GM23248 (cell line): Measurements from ENCODE around the gene PHB1. TPM values are rescaled to one million over a fixed set of nuclear protein-coding genes. Genes with fewer than 3 reads are reported as not detected.

Experiments used
- DNase-seq: peaks from one replicate; pipeline ENCODE4 v3.0.0-alpha.2; 2015
- H2AFZ ChIP-seq: fragments of 200-600 bp; sonication (generic); 2 replicates; pipeline ENCODE4 v1.6.1; 2016; ENCODE audit warnings: antibody characterized with exemption
- H3F3A ChIP-seq: fragments of 200-600 bp; sonication (generic); 2 replicates; pipeline ENCODE4 v1.6.1; 2016; ENCODE audit warnings: mild to moderate bottlenecking, antibody characterized with exemption, mixed run types; ENCODE audit not compliant: insufficient read depth
- H3K27ac ChIP-seq: fragments of 200-600 bp; sonication (generic); 2 replicates; pipeline ENCODE4 v1.5.1; 2016; ENCODE audit warnings: mild to moderate bottlenecking
- H3K27me3 ChIP-seq: fragments of 200-600 bp; sonication (generic); replicated peaks from 2 replicates; pipeline ENCODE4 v1.6.1; 2016; ENCODE audit warnings: mild to moderate bottlenecking; ENCODE audit not compliant: insufficient read depth
- H3K36me3 ChIP-seq: fragments of 200-600 bp; sonication (generic); 2 replicates; pipeline ENCODE4 v1.6.1; 2016; ENCODE audit warnings: low read depth, mild to moderate bottlenecking
- H3K4me1 ChIP-seq: fragments of 200-600 bp; sonication (generic); 2 replicates; pipeline ENCODE4 v1.6.1; 2016; ENCODE audit warnings: mild to moderate bottlenecking; ENCODE audit not compliant: insufficient read depth
- H3K4me2 ChIP-seq: fragments of 200-600 bp; sonication (generic); one replicate; pipeline ENCODE4 v1.6.1; 2016; ENCODE audit warnings: mild to moderate bottlenecking; ENCODE audit not compliant: unreplicated experiment
- H3K4me3 ChIP-seq: fragments of 200-600 bp; sonication (generic); 2 replicates; pipeline ENCODE4 v1.5.1; 2016; ENCODE audit warnings: mild to moderate bottlenecking
- H3K79me2 ChIP-seq: fragments of 200-600 bp; sonication (generic); 2 replicates; pipeline ENCODE4 v1.6.1; 2016; ENCODE audit warnings: mild to moderate bottlenecking; ENCODE audit not compliant: insufficient read depth
- H3K9ac ChIP-seq: fragments of 200-600 bp; sonication (generic); 2 replicates; pipeline ENCODE4 v1.6.1; 2016; ENCODE audit warnings: mild to moderate bottlenecking
- H3K9me2 ChIP-seq: fragments of 200-600 bp; sonication (generic); 2 replicates; pipeline ENCODE4 v1.6.1; 2016; ENCODE audit warnings: mixed run types, mild to moderate bottlenecking, moderate library complexity; ENCODE audit not compliant: insufficient read depth
- H3K9me3 ChIP-seq: fragments of 200-600 bp; sonication (generic); one replicate; pipeline ENCODE4 v1.6.1; 2017; ENCODE audit warnings: low read depth
- H4K20me1 ChIP-seq: fragments of 200-600 bp; sonication (generic); 2 replicates; pipeline ENCODE4 v1.6.0; 2016; ENCODE audit not compliant: insufficient read depth
- EZH2 ChIP-seq: fragments of 200-600 bp; sonication (generic); IDR thresholded peaks from 2 replicates; pipeline ENCODE4 v1.6.1; 2018; ENCODE audit warnings: antibody characterized with exemption, mild to moderate bottlenecking; ENCODE audit not compliant: insufficient read depth, poor library complexity, severe bottlenecking
- EZH2phosphoT487 ChIP-seq: fragments of 200-600 bp; sonication (generic); IDR thresholded peaks from 2 replicates; pipeline ENCODE4 v1.6.1; 2018; ENCODE audit warnings: antibody characterized with exemption, moderate library complexity, mild to moderate bottlenecking, low read depth; ENCODE audit not compliant: insufficient read depth
- WGBS, 2 experiments: methylation state at CpG; one replicate each; pipeline ENCODE4 v1.1.6; 2015 to 2017; ENCODE audit warnings: low lambda C conversion rate in 2 of 2, low coverage in 1 of 2; ENCODE audit errors: missing lambda C conversion rate in 2 of 2; 5-methylcytosine and 5-hydroxymethylcytosine counted together
- in situ Hi-C: fragments of 300-500 bp; cut with MboI; formaldehyde crosslinking; loops from 2 replicates; pipeline ENCODE4 v1.15.0; 2020
- polyA plus RNA-seq: library from polyadenylated mRNA; unstranded; fragments of >200 nt; fragmentation: Nextera tagmentation; extraction: Ambion mirVana; gene quantifications from 2 replicates; pipeline ENCODE4 v1.2.1, GENCODE V29; 2016
- total RNA-seq: library from RNA; depleted of rRNA; stranded (reverse); fragments of >200 nt; shearing (Covaris generic); gene quantifications from 2 replicates; pipeline ENCODE4 v1.2.3, GENCODE V29; 2014

Gene PHB1
- total and polyA plus RNA-seq, 2 experiments from 2014 or later: 107 to 177 TPM

DNA sequence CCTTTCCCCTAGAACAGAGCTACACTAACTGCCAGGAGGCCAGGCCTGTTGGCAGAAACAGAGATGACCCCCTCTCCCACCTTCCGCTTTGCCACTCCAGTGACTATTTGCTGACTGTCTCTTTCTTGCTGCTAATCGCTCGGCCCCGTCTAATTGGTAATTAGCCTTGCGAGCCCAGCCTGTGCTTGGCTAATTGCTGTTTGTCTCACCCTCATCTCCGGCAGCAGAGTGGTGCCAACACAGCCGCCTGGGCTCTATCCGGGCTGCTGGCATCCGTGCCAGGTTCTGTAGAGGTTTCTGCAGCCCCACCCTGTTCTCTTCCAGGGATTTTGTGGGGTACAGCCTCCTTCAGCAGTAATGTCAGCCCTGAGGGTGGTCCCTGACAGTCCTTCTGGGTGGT is 27.4 kb upstream of the PHB1 start:
- H3K9ac ChIP-seq: no peak overlapping the region
- WGBS, 2 experiments: 33 to 36% methylated on average over 9 of the region's 9 CpGs
- no peak overlapping the region for H3K27ac ChIP-seq
- H4K20me1 ChIP-seq: no peaks in the 10 kb centered on the region
- no peak for DNase-seq
- H3K4me2 ChIP-seq: no peak overlapping the region
- in situ Hi-C loops: no loop called here
- no peaks in the 10 kb centered on the region for H3K36me3 ChIP-seq
- H3K4me3 ChIP-seq: no peak overlapping the region
- TF ChIP-seq EZH2phosphoT487 (no peak), EZH2 (no peak)
- H3K4me1 ChIP-seq: peaks cover 7% of the 10 kb centered on the region; the same call in 1 of the 2 replicates
- no peak overlapping the region for H2AFZ ChIP-seq
- peaks cover 34% of the 10 kb centered on the region for H3K27me3 ChIP-seq
- no peaks in the 10 kb centered on the region for H3F3A ChIP-seq
- no peaks in the 10 kb centered on the region for H3K9me3 ChIP-seq
- H3K9me2 ChIP-seq: no peaks in the 10 kb centered on the region
- no peaks in the 10 kb centered on the region for H3K79me2 ChIP-seq

DNA sequence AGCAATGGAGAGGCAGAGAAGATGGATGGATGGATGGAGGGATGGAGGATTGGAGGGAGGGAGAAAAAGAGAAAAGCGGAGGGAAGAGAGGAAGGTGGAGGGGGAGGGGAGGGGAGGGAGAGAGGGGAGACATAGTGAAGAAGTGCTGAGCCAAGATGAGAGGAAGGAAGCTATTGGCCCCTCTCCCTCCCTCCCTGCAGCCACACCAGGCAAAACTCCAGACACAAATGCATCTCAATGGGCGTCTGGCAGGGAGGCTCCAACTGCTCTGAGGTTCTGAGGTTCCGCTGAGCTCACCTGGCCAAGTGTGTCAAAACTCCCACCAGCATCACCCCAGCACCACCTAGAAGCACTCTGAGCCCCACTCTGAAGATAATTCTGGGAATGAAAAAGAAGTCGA is 26.9 kb upstream of the PHB1 start:
- Histone ChIP-seq H3K36me3 (no peaks in the 10 kb centered on the region), H3K4me1 (peaks cover 7% of the 10 kb centered on the region; the same call in 1 of the 2 replicates), H3K9ac (no peak overlapping the region), H3K4me2 (no peak overlapping the region), H3K9me2 (no peaks in the 10 kb centered on the region), H3K79me2 (no peaks in the 10 kb centered on the region), H3K27me3 (peaks cover 38% of the 10 kb centered on the region), H3K27ac (no peak overlapping the region), H4K20me1 (no peaks in the 10 kb centered on the region), H3K4me3 (no peak overlapping the region), H3F3A (no peaks in the 10 kb centered on the region), H2AFZ (no peak overlapping the region), H3K9me3 (no peaks in the 10 kb centered on the region)
- WGBS, 2 experiments: 44 to 65% methylated on average over 2 to 4 of the region's 4 CpGs
- no peak for DNase-seq
- TF ChIP-seq EZH2 (no peak), EZH2phosphoT487 (no peak)
- in situ Hi-C loops: no loop called here

DNA sequence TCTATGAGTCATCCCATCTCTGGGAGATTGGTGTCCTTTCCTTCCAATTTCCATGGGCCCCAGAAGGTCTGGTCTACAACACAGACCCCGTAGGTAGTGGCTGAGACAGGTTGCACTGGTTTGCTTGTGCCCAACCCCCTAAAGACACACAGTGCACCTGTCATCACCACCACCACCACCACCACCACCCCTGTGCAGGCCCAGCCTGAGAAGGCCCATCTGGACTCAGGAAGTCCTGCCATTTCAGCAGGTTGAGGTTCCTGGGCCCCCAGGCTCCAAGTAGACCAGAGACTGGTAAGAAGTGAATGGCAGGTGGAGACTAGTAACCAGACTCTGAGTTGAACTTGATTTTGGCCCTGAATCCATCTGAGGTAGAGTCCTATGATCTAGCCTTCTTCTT is 25.9 kb upstream of the PHB1 start:
- Histone ChIP-seq H3K9me3 (no peaks in the 10 kb centered on the region), H3K4me2 (no peak overlapping the region), H3K4me1 (peaks cover 7% of the 10 kb centered on the region; the same call in 1 of the 2 replicates), H3K9ac (no peak overlapping the region), H4K20me1 (no peaks in the 10 kb centered on the region), H3K36me3 (no peaks in the 10 kb centered on the region), H3K4me3 (no peak overlapping the region), H3K9me2 (no peaks in the 10 kb centered on the region), H3K79me2 (no peaks in the 10 kb centered on the region), H2AFZ (no peak overlapping the region), H3K27ac (no peak overlapping the region), H3F3A (no peaks in the 10 kb centered on the region), H3K27me3 (peaks cover 38% of the 10 kb centered on the region)
- TF ChIP-seq EZH2 (no peak), EZH2phosphoT487 (no peak)
- DNase-seq: no peak
- 64 to 100% methylated on average over 1 of the region's 1 CpG for WGBS, 2 experiments
- in situ Hi-C loops: no loop called here

DNA sequence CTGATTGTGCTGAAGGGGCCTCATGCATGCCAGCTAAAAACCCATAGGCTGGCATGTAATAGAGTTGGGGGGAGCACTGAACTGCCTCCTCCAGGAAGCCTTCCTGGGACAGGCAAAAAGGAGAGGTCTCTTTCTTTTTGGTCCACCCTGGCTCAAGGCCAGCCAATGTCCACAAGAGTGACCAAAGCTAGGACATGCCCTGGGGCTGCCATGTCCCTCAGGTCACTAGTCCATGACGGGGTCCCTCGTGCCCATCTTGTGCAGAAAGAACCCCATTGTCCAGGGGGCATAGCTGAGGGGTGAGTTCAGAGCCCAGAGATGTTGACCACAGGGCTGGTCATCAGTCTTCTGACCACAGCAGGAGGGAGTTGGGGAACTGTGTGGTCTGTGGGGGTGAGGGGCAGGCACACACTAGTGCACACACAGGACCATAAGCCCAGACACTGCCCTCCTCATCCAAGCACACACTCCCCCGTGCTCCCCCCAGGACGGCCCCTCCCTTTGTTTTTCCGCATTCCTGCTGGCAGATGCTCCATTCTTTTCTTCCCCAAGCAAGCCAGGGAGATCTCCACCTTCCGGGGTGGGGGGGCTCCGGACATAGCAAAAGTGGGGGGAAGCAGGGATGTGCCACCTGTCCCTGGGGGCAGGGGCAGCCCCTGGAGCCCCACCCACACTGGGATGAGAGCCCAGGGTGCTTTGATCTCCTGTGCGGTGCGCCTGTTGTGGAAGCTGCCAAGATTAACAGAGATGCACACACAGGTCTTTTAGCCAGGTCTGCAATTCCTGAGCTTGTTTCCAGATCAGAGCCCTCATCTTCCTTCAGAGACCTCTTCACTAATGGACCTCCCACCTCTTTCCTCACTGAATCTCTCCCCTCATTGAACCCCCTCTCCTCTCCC is 25.2 kb upstream of the PHB1 start:
- H3F3A ChIP-seq: no peaks in the 10 kb centered on the region
- H3K27ac ChIP-seq: no peak overlapping the region
- H3K9me3 ChIP-seq: no peaks in the 10 kb centered on the region
- H3K27me3 ChIP-seq: peaks cover 38% of the 10 kb centered on the region
- TF ChIP-seq EZH2: no peak
- no peak for TF ChIP-seq EZH2phosphoT487
- in situ Hi-C loops: loop anchor here (5.0 kb wide), 1 partner anchor 107 kb away; no protein-coding TSS in a partner anchor
- H3K9me2 ChIP-seq: no peaks in the 10 kb centered on the region
- H3K79me2 ChIP-seq: no peaks in the 10 kb centered on the region
- H3K4me2 ChIP-seq: no peak overlapping the region
- no peaks in the 10 kb centered on the region for H3K36me3 ChIP-seq
- H4K20me1 ChIP-seq: no peaks in the 10 kb centered on the region
- peaks cover 7% of the 10 kb centered on the region; the same call in 1 of the 2 replicates for H3K4me1 ChIP-seq
- WGBS, 2 experiments: 12 to 38% methylated on average over 7 to 9 of the region's 9 CpGs
- H3K9ac ChIP-seq: no peak overlapping the region
- H2AFZ ChIP-seq: no peak overlapping the region
- peak; percentile 29 for DNase-seq
- no peak overlapping the region for H3K4me3 ChIP-seq

DNA sequence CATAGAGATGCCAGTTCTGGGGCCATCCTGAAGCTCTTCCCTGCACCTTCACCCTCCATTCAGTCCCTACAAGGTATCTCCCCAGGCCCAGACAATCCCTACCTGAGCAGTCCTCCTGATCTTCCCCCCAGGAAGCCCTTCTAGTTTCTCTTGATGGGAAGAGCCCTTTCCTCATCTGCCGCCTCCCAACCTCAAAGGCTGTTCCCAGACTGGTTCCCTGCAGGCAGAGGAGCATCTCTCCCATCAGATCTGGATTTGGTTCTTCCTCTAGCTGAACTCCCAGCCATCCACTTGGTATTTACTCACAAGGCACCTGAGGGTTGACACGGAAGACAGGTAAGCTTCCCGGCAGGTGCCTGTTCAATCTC is 24.6 kb upstream of the PHB1 start:
- no peaks in the 10 kb centered on the region for H3K9me3 ChIP-seq
- no peaks in the 10 kb centered on the region for H3K79me2 ChIP-seq
- H3K4me2 ChIP-seq: no peak overlapping the region
- H3K9ac ChIP-seq: no peak overlapping the region
- H3K36me3 ChIP-seq: no peaks in the 10 kb centered on the region
- H3K27me3 ChIP-seq: peaks cover 38% of the 10 kb centered on the region
- no peak overlapping the region for H3K27ac ChIP-seq
- no peak overlapping the region for H3K4me3 ChIP-seq
- H3F3A ChIP-seq: no peaks in the 10 kb centered on the region
- peaks cover 7% of the 10 kb centered on the region; the same call in 1 of the 2 replicates for H3K4me1 ChIP-seq
- no peaks in the 10 kb centered on the region for H4K20me1 ChIP-seq
- in situ Hi-C loops: loop anchor here (5.0 kb wide), 1 partner anchor 108 kb away; no protein-coding TSS in a partner anchor
- no peak for TF ChIP-seq EZH2
- no peak for TF ChIP-seq EZH2phosphoT487
- 64 to 69% methylated on average over 3 of the region's 3 CpGs for WGBS, 2 experiments
- no peaks in the 10 kb centered on the region for H3K9me2 ChIP-seq
- H2AFZ ChIP-seq: no peak overlapping the region
- DNase-seq: no peak
